ENCODE results near the gene CRMP1.

- no peak for TF ChIP-seq CTCF (conservative IDR thresholded peaks at IDR 0.05)
- TF ChIP-seq EZH2 (IDR thresholded peaks at IDR 0.05; ENCODE audit: low read depth) = no peak
Measured at GRCh38 chr4:5916229-5916628, 23.3 kb upstream of the CRMP1 start.

Data from PC-9 (cell line).